Ramos (cell line): ENCODE measurements around the gene PALM.
"Not testable (repeated sequence)": the region's sequence is repeated elsewhere in the genome, so short reads cannot be mapped to it uniquely, and the experiment has no call there.

Source experiments
- in situ Hi-C: fragments of 300-500 bp; cut with MboI; formaldehyde crosslinking; loops from one replicate; pipeline ENCODE4 v1.14.3; 2022; ENCODE audit warnings: low sequenced_read_pairs; ENCODE audit not compliant: unreplicated experiment

The PALM gene

DNA sequence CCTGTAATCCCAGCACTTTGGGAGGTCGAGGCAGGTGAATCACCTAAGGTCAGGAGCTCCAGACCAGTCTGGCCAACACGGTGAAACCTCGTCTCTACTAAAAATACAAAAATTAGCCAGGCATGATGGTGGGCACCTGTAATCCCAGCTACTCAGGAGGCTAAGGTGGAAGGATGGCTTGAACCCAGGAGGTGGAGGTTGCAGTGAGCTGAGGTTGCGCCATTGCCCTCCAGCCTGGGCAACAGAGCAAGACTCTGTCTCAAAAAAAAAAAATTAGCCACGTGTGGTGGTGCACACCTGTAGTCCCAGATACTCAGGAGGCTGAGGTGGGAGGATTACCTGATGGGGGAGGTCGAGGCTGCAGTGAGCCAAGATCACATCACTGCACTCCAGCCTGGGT is 5.9 kb upstream of the PALM start:
- in situ Hi-C loops, result not testable (repeated sequence)

DNA sequence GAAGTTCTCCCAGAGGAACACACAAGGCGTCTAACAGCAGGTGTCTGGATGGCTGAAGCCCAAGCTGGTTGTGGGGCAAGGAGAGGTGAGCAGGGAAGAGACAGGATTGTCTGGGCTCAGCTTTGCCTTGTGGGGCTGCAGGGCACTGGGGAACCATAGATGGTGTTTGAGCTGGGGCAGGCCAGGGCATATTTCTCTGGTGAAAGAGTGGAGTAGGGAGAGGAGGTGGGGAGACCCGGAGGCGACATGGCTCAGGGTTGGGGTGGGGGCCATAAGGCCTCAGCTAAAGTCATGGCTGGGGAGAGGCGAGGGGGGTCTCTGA is 5.4 kb upstream of the PALM start:
- in situ Hi-C loops, result no loop called here

DNA sequence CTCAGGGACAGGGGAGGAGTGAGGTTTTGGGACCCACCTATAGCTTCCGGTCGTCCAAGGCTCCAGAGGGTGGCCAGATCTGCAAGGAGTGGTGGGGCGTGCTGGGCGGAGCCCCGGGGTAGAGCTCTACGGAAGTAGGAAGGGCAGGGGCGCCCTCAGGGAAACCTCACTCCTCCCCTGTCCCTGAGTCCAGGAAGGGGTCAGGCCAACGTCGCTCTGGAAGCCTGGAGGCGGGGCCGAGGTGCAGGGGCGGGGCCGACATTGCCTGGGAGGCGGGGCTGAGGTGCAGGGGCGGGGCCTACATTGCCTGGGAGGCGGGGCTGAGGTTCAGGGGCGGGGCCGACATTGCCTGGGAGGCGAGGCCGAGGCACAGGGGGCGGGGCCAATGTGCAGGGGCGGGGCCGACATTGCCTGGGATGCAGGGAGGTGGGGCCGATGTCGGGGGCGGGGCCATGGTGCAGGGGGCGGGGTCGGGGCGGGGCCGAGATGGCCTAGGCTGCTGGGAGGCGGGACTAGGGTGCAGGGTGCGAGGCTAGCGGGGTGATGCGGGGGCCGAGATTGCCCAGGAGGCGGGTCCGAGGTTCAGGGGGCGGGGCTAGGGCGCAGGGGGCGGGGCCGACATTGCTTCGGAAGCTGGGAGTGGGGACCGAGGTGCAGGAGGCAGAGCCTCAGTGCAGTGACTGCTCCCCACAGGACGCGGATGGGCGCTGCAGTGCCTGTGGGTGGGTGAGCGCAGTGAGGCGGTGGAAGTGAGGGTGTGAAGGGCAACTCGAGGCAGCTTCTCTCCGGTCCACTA is 4.9 kb upstream of the PALM start:
- in situ Hi-C loops, result no loop called here

DNA sequence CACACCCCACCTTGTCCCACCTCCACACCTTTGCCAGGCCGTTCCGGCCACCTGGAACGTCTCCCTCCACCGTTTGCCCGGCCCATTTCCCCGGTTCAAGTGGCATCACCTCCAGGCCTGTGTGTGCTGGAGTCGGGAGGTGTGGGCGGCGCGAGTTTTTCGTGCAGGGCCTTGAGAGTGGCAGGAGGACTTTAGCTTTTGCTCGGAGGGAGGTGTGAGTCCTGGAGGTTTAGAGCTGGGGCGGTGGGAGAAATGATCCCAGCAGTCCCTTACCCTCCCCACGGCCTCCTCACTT is 4.3 kb upstream of the PALM start:
- in situ Hi-C loops, result no loop called here

DNA sequence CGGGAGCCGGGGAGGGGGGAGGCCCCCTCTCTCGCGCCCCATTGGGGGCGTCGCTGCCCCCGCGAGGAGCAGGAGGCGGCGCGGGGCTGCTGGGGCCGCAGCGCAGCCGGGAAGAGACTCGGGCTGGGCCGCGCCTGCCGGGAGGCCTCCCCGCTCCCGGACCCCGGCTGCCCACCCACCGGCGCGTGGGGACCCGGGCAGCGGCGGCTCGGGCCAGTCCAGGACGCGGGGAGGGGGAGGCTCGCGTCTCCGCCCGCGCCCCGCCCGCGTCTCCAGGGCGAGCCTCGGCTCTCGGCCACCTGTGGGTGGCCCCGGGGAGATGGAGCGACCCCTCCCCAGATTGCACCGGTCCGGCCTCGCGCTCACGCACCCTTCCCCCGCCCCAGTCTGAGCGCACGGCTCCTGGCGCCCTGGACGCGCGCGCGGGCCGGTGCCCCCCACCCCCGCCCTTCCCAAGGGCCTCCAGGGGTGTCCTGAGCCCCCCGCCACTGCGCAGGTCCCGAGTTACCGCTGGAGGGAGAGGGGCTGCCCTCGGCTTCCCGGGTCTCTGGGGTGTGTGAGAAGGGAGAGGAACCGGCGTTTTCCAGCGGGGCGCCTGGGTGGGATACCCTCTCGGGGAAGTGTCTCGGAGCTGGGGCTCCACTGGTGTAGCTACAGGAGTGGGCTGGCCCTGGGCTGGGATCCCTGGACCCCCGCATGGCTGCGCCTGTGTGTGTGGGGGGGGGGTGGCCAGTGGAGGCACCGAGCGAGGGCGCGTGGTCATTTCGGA is 645 bp downstream of the PALM start:
- in situ Hi-C loops, result no loop called here

DNA sequence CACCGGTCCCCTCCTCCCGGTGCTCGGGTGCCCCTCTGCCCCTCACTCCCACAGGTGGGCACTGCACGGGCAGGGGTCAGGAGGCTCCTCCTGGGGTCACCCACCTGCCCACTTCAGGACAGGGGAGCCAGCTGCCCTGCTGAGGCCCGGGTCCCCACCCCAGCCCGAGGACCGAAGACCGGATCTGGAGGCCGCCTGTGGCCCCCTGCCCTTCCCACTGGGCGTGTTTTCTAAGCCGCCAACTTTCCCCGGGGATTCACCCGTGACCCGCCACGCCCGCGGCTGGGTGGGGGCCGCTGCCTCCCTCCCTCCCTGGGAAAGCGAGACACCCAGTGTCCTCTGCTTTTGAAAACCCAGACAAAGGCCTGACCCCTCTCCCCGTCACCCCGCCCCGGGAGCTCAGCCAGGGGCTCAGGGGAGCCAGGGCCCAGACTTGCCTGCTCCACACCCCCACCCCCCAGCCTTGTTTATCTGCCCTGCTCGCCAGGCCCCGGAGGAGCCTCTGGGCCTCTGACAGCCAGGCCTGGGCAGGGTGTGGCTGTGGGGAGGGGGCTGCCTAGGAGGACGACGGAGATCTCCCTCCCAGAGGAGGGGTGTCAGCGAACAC is 1.3 kb downstream of the PALM start:
- in situ Hi-C loops, result no loop called here

DNA sequence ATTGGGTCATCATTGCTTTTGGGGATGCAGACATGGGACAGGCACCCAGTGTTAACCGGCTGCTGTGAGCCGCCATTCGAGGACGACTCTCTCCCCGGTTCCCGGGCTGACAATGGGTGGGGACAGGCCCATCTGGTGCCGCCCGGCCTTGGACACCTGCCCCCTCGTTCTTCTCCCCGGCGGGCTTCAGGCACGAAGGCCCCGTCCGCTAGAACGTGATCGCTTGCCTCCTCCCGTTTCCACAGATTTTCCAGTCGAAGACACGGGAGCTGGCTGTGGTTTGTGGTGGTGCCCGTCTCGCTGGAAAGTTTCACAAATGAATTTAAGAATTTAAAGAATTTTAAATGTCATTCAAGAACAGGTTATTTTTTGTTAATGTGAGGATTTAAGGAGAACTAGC is 2.0 kb downstream of the PALM start:
- in situ Hi-C loops, result no loop called here

DNA sequence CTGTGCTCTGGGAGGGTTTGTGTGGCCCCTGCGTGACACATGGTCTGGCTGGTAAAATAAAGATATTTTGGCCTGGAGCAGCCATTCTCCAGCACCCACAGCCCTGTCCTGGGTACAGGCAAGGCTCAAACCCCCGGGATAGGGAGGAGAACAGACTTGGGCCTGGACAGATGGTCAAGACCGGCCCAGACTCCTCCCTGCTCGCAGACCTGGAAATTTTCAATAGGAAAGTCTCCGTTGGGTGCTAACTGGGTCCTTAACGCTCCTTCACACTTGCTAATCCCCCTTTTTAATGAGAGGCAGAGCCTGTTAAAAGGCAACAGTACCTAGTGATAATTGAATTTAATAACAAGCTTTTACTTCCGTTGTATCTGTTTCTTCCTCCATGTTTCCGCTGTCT is 2.5 kb downstream of the PALM start:
- in situ Hi-C loops, result no loop called here

DNA sequence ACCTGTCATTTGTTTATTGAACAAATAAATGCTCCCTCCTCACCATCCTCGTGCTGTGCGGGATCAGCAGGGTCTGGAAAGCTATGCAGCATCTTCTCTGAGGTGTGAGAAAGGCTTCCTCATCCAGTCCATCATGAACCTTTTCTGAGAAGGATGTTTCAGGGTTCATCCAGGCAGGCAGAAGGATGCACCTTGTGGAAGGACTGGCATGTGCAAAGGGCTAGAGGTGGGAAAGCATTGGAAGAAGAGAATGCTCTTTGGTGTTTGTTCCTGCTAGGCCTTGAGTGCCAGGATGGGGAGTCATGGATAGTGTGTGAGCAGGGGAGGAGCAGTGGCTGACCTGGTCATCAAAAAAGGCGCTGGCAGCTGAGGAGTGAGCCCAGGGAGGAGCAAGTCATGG is 6.6 kb downstream of the PALM start:
- in situ Hi-C loops, result no loop called here

DNA sequence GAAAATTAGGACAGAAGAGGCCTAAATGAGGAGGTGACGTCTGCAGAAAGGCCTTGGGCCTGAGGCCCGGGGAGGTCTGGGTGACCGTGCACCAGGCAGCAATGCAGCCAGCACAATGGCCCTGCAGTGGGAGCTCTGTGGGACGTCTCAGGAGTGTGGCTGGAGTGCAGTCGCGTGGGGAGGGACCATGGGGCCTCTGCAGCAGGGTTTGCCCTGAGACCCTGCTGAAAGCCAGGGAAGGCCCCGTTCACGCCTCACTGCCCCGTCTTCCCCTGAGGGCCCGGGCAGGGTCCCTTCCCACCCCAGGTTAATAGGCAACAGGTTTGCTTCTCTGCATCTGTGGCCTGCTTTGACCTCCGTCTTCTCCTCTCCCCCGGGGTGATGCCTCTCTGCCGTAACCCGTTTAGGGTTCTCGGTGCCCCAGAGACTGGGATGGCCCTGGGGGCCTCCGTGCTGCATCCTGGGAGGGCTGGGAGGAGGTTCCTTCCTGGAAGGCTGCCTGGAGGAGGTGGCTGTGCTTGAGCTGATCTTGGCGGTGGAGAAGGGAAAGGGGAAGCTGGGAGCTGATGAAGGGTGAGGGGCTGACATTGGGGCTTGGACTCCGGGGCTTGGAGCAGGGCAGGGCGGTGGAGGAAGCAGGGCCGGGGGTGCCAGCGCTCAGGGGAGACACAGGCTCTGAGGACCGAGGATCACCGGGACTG is 9.7 kb downstream of the PALM start:
- in situ Hi-C loops, result no loop called here

DNA sequence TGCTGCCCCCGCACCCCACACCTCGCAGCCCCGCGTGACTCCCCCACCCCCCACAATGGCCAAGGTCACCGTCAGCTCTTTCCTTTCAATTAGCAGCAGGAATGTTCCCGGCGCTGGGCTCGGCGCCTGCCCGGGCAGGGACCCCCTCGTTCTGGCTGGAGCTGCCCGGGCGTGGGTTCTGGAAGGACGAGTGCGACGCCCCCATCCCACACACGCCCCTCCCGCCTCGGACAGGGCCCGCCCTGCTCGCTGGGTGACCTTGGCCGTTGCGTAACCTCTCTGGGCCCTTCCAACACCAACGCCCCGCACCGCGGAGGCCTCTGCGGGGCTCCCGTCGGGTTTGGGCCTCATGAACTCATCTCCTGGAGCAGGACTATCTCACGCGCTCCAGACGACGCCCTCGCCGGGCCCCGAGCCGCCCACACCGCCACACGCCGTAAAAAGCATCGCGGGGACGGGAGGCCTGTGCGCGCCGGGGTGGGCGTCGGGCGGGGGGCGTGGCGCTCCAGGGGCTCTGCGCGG is 10.3 kb downstream of the PALM start:
- in situ Hi-C loops, result no loop called here

DNA sequence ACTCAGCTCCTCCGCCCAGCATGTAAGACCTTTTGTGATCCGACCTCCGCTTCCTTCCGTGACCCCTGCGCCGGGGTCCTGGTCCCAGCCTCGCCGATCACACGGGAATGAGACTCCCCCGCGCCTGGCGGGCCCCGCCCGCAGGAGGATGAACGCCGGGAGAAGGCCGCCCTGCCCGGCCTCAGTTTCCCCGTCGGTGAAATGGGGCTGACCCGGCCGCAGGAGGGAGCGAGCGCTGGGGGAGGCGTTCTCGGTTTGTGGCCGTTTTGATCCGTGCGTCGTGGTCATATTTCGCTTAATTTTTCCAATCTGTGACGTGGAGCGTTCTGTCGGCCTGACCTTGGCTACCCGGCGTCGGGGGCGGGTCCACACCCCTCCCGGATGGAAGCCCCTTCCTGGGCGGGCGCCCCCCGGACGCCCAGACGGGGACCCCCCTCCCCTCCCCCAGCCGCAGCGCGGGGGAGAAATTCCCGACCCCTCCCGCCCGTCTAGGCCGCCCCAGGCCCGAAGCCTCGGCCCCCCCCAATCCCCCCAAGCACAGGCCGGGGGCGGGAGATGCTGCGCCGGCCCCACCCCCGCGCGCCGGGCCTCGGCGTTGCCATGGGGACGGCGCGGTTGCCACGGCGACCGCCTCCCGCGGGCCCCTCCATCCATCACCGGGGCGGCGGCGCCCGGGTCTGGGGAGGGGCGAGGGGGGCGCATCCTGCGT is 11.1 kb downstream of the PALM start:
- in situ Hi-C loops, result no loop called here

DNA sequence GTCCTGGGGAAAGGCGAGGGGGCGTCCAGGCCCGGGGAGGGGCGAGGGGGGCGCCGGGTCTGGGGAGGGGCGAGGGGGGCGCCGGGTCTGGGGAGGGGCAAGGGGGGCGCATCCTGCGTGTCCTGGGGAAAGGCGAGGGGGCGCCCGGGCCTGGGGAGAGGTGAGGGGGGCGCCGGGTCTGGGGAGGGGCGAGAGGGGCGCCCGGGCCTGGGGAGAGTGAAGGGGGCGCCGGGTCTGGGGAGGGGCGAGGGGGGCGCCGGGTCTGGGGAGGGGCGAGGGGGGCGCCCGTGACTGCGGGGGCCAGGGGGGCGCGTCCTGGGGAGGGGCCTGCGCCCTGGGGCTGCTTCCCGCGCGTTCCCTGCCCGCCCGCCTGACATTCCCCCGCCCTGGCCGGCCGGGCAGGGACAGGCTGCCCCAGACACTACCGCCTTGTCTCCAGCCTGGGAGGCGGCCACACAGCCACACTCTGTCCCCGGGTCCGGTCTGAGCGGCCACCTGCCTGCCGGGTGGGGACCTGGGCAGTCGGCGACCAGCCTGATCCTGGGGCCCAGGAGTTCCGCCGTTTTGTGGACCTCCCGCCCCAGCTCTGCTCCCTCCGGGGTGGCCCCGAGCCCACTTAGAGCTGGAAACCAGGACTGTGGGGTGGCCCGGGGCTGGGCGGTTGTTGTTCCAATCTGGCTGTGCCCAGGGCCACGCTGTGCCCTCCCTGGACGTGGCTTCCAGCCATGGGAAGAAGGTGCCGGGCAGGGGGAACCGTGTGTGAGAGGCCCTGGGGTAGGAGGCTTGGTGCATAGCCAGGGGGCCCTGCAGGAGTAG is 11.8 kb downstream of the PALM start:
- in situ Hi-C loops, result no loop called here

DNA sequence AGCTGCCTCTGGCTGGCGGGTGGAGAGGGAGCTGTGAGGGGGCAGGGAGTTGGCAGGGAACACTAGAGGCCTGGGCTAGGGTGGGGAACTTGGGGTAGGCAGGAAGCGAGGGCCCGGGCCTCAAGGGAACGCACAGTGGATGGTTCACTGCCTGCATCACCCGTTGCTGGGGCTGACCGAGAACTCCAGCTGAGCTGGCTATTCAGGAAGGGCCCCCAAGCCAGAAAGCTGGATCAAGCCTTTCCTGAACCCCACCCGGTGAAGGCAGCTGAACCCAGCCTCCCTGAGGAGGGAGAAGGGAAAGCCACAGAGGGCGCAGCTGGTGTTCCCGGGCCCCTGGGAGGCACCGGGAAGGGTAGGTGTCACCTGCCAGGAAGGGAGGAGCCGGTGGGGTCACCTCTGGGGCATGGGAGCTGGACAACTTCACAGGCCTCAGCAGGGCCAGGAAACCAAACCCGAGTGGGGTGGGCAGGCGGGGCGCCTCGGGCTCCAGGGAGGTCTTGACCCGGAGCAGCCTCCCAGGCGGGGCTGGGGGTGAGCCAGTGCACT is 13.9 kb downstream of the PALM start:
- in situ Hi-C loops, result no loop called here

DNA sequence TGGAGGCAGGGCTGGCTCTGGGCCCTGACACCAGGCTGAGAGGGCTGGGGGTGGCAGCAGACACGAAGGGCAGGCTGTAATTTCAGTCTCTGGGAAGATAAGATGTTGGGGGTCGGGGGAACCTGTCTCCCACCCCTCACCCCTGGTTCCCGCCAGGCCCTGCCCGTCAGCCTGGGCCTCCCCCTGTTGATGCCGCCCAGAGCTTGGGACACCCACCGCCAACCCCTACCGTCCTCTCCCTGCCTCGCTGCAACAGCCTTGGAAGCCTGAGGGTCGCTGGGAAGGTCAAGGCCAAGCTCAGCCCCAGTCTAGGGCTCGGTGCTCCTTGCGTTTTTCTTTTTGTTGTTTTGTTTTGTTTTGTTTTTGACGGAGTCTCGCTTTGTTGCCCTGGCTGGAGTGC is 14.5 kb downstream of the PALM start:
- in situ Hi-C loops, result no loop called here

DNA sequence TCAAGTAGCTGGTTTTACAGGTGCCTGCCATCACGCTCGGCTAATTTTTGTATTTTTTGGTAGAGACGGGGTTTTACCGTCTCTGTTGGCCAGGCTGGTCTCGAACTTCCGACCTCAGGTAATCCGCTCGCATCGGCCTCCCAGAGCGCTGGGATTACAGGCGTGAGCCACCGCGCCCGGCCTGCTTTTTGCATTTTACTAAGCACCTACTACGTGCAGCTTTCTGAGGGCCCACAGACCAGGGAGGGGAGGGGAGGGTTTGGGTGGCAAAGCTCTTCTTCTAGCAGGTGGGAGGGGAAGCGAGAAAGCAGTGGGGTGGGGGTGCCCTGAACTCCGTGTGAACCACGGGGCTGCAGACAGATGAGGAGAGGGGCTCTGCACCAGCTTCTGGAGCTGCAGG is 15.0 kb downstream of the PALM start:
- in situ Hi-C loops, result no loop called here

DNA sequence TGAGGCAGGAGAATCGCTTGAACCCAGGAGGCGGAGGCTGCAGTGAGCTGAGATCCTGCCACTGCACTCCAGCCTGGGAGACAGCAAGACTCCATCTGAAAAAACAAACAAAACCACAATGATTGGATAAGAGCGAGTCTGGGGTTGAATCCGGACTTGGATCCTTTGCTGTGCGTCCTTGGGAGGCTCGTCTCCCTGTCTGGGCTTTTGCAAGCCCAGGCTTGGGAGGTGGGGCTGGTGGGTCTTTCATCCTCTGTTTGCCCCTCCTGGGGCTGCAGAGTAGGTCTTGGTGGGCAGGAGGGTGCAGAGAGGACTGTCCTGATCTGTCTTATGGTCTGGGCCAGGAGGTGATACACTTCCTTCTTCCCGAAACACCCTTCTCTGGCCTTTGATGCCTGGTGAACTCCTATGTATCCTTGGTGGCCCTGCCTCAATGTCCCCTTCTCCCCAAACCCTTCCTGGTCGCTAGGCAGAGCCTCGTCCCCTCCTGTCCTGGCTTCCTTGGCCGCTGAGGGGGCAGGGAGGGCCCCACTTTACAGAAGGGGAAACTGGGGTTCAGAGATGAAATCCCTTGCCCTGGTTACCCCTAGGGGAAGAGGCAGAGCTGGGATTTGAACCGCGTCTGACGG is 16.8 kb downstream of the PALM start:
- in situ Hi-C loops, result no loop called here

DNA sequence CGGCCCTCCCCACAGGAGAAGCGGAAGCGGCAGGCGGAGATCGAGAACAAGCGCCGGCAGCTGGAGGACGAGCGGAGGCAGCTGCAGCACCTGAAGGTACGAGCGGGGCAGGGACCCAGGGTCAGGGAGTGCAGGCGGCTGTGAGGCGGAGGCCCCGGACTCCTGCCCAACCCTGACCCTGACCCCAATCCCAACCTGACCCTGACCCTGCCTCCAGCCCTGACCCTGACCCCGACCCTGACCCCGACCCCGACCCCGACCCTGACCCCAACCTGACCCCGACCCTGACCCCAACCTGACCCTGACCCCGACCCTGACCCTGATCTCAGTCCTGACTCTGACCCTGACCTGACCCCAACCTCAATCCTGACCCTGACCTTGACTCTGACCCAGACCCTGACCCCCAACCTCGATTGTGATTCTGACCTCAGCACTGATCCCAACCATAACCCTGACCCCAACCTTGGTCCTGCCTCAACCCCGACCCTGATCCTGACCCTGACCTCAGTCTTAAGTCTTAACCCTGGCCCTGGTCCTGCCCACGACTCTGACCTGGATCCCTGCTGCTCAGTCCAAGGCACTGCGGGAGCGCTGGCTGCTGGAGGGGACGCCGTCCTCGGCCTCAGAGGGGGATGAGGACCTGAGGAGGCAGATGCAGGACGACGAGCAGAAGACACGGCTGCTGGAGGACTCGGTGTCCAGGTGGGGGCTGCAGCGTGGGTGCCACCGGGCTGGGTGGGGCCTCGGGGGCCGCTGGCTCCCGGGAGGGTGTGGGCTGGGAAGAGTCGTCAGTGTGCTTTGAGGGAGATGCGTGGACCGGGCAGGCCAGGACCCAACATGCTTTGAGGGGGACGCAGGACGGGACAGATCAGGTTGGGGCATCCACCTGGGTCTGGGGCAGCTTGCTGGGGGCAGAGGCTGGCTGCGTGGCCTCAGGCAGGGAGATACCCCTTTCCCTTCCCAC is 18.5 kb downstream of the PALM start:
- in situ Hi-C loops, result no loop called here
